GM12874 (cell line): ENCODE measurements around the gene PRR20E.
"Not testable (repeated sequence)": the region's sequence is repeated elsewhere in the genome, so short reads cannot be mapped to it uniquely, and the experiment has no call there.

Experiments
- CTCF ChIP-seq: IDR thresholded peaks from 2 replicates; pipeline ENCODE4 v1.5.1; 2011; ENCODE audit warnings: low read depth, mild to moderate bottlenecking, control low read depth, low read length, moderate library complexity; ENCODE audit not compliant: insufficient read depth

Gene PRR20E

GRCh38 chr13:57166897-57167296 lies at the start of gene PRR20E:
Gene PRR20E, plus strand, starts transcription at chr13:57167197. Its CDS starts 387 bp downstream, at chr13:57167584.
- not testable (repeated sequence) for TF ChIP-seq CTCF

GRCh38 chr13:57123681-57124080 lies 43.3 kb upstream of the PRR20E start:
- no peak for TF ChIP-seq CTCF

GRCh38 chr13:57128909-57129308 lies 38.1 kb upstream of the PRR20E start:
- no peak for TF ChIP-seq CTCF

- TF ChIP-seq CTCF: no peak
These were observed 30.9 kb upstream of the PRR20E start for GRCh38 chr13:57136093-57136492.

- TF ChIP-seq CTCF: no peak
These were observed 29.4 kb upstream of the PRR20E start for GRCh38 chr13:57137585-57137984.

- no peak for TF ChIP-seq CTCF
These were observed 28.0 kb upstream of the PRR20E start for GRCh38 chr13:57138988-57139387.

- TF ChIP-seq CTCF: not testable (repeated sequence)
These were observed 26.6 kb upstream of the PRR20E start, which contains the start of gene PRR20A for GRCh38 chr13:57140235-57140968. Gene PRR20A, plus strand, starts transcription at chr13:57140918. Its CDS starts 387 bp downstream, at chr13:57141305.
